HG03521 (cell line): ENCODE data around the gene UBTD2.
A peak's percentile ranks its signal among the peaks of the same experiment; 100 is the strongest.
"Not testable (repeated sequence)": the region's sequence is repeated elsewhere in the genome, so short reads cannot be mapped to it uniquely, and the experiment has no call there.

Experiments
- ATAC-seq: cut with Tn5 transposase; IDR thresholded peaks from one replicate; pipeline ENCODE4 v1.9.1; 2021; ENCODE audit warnings: mild to moderate bottlenecking, moderate library complexity; ENCODE audit not compliant: unreplicated experiment

UBTD2 gene

DNA sequence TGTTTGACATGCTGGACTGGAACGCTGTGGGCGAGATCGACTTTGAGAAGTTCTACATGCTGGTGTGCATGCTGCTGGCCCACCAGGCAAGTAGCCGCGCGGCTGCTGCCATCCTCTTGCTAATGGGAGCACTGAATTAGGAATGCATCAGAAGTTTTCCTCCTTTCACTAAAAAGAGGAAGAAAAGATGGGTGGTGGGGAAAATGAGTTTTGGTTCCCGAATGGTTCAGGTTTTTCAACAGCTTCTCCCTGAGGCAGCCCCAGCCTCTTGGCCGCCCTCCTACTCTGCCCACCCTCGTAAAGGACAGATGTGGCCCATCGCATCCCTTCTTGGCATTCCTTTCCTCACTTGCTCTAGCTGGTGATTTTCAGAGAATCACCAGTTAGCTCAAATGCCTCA lies 84.1 kb downstream of the UBTD2 start:
- no peak for ATAC-seq

DNA sequence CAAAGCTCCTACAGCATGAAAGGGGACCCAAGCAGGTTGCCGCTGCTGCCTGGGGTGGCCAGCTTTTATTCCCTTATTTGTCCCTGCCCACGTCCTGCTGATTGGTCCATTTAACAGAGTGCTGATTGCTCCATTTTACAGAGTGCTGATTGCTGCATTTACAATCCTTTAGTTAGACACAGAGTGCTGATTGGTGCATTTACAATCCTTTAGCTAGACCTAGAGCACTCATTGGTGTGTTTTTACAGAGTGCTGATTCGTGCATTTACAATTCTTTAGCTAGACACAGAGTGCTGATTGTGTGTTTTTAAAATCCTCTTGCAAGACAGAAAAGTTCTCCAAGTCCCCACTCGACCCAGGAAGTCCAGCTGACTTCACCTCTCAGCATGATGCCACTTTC lies 85.8 kb downstream of the UBTD2 start:
- ATAC-seq = not testable (repeated sequence)

- no peak for ATAC-seq
Measured at GRCh38 chr5:172194985-172195774, 88.4 kb downstream of the UBTD2 start.

DNA sequence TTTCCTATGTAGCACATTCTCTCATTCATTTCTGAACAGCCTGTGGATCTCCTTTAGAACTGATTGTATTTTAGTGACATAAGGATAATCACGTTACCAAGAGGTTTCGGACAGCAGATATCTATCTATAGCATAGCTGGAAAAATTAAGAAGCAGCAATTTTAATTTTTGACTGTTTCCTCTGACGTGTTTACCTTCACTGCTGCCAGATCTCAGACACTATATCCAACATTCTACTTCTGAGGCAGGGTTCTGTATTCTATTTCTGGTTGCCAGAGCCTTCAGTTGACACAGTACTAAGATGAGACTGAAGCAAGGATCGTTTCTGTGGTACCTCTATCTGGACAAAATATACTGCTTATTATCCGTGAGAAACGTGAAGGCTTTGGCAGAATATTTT lies 89.7 kb downstream of the UBTD2 start, which contains the start of gene EFCAB9:
EFCAB9 (plus strand) TSS at position 301 of the 400 bp plus-strand sequence; CDS start at position 302, 1 bp downstream.
- ATAC-seq = no peak

DNA sequence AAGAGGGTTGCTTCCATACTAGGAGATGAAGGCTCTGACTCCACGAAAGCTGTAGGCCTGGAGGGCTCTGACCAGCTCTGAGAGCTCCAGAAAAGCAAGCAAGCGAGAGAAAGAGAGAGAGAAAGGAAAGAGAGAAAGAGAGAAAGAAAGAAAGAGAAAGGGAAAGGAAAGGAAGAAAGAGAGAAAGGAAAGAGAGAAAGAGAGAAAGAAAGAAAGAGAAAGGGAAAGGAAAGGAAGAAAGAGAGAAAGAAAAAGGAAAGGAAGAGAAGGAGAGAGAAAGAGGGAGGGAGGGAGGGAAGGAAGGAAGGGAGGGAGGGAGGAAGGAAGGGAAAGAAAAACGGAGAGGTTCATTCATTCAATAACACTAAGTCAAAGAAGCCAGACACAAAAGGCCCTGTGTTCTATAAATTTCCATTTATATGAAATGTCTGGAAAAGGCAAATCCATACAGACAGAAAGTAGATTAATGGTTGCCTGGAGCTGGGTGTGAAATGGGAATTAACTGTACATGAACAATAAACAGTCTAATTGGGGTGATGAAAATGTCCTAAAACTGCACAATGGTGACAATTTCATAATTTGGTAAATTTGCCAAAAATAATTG lies 93.8 kb downstream of the UBTD2 start:
- no peak for ATAC-seq

DNA sequence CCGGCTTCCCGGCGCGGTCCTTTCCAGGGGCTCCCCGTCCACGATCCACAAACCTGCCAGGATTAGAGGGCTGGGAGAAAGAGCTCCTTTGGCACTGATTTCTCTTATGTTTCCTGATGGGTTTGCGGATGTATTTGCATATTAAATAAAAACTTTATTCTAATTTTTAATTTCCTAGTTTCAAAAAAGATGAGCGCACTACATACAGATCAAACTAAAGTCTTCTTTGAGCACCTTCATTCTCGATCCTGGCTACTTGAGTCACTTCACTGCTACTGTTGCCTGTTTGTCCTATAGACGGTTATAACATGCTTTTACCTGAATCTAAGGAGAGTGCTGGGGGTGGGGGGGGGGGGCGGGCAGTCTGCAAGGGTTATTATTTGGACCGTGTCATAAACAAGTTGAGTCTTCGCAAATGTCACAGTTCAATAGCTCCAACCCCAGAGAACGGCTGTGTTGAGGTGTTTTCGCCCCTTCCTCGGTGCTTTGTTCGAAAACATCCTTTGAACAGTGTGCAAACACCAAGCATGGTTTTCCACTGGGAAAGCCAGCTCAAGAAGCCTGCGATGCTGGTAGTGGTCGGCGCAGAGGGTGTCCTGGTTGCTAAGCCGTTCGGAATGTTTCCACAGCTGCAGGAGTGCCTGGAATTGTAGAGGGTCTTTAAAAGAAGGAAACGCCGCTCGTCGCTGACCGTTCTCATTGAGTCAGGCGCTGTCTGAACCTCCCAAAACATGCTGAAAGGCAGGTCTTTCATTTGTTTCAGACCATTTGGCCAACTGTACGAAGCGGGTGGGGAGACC lies 94.5 kb downstream of the UBTD2 start:
- no peak for ATAC-seq

GRCh38 chr5:172188033-172188892 lies 95.3 kb downstream of the UBTD2 start, which contains the start of gene STK10:
STK10 (minus strand) TSS chr5:172188224; CDS start chr5:172188042, 182 bp downstream.
- peak; percentile 68 for ATAC-seq

GRCh38 chr5:172187118-172188032 lies 96.2 kb downstream of the UBTD2 start:
- ATAC-seq = peak; percentile 19

- no peak for ATAC-seq
Measured at GRCh38 chr5:172186114-172186695, 97.4 kb downstream of the UBTD2 start.

DNA sequence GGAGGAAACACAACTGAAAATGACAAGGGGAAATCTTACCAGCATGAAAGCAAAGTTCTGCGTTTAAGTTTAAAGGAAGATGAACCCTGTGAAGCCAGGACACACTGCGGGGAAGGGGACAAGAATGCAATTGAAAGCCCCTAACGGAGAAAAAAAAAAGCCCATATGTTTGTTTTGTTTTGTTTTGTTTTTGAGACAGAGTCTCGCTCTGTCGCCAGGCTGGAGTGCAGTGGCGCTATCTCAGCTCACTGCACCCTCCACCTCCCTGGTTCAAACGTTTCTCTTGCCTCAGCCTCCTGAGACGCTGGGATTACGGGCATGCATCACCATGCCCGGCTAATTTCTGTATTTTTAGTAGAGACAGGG lies 98.5 kb downstream of the UBTD2 start:
- no peak for ATAC-seq

DNA sequence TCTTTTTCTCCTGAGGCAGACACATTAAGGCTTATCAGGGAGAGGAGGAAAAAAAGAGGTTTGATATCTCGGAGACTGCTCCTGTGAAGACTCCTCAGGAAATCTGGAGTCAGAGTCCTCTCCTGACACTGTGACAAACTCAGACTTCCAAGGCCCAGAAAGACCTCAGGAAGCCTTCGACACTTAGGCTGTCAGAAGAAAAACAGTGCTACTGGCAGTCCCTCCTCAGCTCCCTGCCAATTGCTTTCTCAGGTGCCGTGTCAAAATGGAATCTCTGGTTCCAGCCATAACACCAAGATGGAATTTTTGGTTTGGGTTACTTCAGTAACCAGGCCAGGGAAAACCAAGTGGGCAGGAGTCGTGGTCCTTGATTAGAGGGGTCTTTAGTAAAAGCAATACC lies 99.7 kb downstream of the UBTD2 start:
- ATAC-seq = no peak

- no peak for ATAC-seq
Measured at GRCh38 chr5:172182291-172182690, 101.3 kb downstream of the UBTD2 start.

DNA sequence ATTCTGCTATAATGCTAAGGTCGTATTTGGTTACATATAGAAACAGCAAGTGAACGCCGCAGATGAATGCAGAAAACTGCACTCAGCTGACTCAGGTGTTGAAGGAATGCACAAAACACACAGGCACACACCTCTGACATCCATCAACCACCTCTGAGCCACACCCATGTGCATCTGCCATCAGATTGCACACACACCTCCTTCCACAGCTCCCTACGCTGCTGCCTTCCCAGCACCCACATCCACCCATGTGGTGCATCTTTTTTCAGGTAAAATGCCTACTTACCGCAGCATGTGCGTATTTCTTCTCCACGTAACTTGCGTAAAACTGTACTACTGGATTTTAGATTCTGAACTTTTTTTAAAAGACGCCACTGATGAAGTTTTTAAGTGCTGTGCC lies 102.6 kb downstream of the UBTD2 start:
- no peak for ATAC-seq

DNA sequence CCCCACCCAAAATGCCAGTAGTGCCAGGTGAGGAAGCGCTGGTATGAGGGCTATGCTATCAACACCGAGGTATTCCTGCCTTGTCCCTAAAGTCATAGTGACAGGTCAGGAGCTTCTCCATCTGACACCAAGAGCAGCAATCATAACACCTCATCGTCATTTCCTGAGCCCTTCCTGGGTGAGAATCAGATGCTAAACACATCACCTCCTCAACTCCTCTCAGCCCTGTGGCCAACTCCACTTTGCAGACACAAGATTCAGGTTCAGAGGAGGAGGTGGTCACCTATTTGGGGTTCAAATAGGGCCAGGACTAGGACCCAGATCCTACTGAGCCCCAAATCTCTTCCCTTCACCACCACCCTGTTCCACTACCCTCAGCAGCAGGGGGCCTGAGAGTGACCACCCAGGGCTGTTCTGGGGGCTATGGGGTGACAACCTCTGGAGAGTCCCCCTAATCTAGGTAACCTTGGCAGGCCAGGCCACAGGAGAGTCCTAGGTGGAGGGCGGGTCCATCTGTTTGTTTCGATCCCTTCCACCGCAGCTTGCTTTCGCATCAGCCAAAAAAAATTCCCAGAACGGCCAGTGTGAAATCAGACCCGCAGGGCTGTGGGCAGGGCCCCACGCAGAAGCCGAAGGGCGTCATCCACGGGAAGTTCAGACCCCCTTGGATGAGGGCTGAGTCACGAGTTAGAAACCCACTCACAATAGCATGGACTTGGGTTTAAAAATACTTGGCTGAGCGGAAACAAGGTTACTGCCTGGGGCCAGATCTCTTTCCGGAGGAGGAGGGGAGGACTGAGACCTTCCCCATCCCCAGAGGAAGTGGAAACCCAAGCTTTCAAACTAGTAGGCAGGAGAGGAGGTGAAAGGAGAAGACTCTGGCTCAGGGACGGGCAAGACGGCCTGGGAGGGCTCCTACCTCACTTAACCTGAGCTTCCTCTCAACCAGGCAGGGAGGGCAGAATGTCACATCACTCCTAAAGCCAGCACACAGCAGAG lies 104.3 kb downstream of the UBTD2 start:
- ATAC-seq = no peak

DNA sequence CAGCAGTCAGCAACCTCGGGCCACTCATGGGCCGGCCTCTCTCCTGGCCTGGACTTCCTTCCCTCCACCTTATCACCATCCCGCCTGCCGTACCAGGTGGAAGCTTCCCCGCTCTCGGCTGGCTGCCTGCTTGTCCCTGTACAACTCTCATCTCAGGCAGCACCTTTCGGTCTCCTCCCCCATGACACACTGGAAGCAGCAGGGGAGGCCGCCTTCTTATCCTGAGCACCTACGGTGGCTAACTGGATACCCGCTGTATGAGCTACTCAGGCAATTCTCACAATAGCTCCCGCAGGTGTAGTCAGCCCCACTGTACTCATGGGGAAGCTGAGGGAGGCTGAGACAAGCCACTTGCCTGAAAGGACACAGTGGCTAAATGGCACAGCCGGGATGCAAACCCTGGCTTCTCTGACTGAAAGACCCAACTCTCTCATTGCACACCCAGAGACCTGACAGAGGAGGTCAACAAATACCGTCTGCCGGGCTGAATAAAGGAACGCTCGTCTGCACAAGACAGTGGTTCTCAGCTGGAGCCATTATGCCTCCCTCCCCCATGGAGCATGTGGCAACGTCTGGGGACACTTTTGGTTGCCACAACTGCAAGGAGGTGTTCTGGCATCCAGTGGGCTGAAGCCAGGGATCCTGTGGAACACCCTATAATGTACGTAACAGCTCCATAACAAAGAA lies 105.1 kb downstream of the UBTD2 start:
- no peak for ATAC-seq

DNA sequence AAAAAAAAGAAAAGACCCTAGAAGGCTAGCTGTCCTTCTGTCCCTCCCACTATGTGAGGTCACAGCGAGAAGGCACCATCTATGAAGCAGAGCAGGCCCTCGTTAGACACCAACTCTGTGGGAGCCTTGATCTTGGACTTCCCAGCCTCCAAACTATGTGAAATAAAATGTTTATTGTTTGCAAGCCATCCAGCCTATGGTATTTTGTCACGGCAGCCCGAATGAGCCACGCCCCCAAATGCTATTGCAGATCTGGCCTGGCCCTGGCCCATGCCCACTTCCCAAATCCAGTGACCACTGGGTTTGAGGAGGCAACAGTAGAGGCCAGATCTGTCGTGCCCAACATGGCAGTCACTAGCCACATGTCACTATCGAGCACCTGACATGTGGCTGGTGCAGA lies 106.4 kb downstream of the UBTD2 start:
- ATAC-seq = no peak

DNA sequence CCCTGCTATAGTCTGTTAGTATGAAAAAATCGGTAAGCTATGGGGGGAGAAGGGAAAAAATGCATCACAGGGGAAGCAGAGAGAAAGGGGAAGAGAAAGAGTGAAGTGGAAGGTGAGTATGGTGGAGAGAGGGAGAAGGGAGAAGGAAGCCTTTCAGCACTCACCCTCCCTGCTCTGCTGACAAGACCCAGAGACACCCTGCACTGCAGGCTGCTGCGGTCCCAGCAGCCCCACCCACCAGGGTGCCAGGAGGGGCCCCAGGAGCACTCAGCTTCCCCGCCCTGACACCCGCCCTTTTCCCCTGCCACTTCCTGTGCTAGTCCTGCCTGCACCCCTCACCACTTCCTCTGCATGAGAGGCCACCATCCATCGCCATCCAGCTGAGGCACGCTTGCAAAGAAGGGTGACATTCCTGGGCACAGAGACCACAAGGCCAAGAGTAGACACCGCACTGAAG lies 108.3 kb downstream of the UBTD2 start:
- ATAC-seq = peak; percentile 50
